Keratinocyte (primary cell): ENCODE data around the gene CNGA2.

Experiments used
- EZH2 ChIP-seq: IDR thresholded peaks from one replicate; pipeline ENCODE4 v1.6.1; 2012; ENCODE audit warnings: inconsistent platforms, mild to moderate bottlenecking, low read length, moderate library complexity
- TF ChIP-seq, protein P1 (sequence below), 3 experiments: IDR thresholded peaks in 1 of 3; conservative IDR thresholded peaks in 1 of 3; optimal IDR thresholded peaks in 1 of 3; 2 replicates in 2 of 3; 3 replicates in 1 of 3; pipeline versions ENCODE3 to v1.5.1; 2011; ENCODE audit warnings: low read length in 3 of 3, mild to moderate bottlenecking in 3 of 3, moderate library complexity in 2 of 3, control low read depth in 1 of 3, inconsistent platforms in 1 of 3; ENCODE audit not compliant: insufficient read depth in 2 of 3; ENCODE audit errors: extremely low read depth in 1 of 3

DNA sequence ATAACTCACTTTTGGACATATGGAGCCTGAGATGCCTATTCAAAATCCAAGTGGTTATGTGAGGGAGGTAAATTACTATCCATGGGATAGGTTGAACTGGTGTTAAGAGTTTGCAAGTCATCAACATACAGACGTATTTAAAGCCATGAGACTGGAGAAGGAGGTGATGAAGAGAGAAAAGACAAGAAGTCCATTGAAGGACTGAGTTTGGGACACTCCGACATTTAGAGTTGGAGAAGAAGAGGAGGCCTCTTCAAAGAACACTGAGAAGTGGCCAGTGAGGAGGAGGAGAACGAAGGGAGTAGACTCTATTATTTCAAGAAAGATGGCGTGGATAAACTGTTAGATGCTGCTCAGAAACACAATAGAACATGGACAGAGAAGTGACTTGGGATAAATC is at the start of gene CNGA2:
- TF ChIP-seq, protein P1, sequence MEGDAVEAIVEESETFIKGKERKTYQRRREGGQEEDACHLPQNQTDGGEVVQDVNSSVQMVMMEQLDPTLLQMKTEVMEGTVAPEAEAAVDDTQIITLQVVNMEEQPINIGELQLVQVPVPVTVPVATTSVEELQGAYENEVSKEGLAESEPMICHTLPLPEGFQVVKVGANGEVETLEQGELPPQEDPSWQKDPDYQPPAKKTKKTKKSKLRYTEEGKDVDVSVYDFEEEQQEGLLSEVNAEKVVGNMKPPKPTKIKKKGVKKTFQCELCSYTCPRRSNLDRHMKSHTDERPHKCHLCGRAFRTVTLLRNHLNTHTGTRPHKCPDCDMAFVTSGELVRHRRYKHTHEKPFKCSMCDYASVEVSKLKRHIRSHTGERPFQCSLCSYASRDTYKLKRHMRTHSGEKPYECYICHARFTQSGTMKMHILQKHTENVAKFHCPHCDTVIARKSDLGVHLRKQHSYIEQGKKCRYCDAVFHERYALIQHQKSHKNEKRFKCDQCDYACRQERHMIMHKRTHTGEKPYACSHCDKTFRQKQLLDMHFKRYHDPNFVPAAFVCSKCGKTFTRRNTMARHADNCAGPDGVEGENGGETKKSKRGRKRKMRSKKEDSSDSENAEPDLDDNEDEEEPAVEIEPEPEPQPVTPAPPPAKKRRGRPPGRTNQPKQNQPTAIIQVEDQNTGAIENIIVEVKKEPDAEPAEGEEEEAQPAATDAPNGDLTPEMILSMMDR (optimal IDR thresholded peaks at IDR 0.05 in 1 of 3, IDR thresholded peaks at IDR 0.05 in 1 of 3, conservative IDR thresholded peaks at IDR 0.05 in 1 of 3; ENCODE audit: extremely low read depth in 1 of 3, insufficient read depth in 2 of 3, low read length in 3 of 3): no peak
- TF ChIP-seq EZH2: no peak
